Mammary epithelial cell (primary cell): ENCODE data around the gene WNT9A.

Experiments used
- CTCF ChIP-seq, 2 donors: IDR thresholded peaks in 1 of 2; conservative IDR thresholded peaks in 1 of 2; 2 replicates each; pipeline ENCODE4 v1.5.1; 2011 to 2012; ENCODE audit warnings: inconsistent platforms in 2 of 2, low read length in 2 of 2, mild to moderate bottlenecking in 2 of 2, control low read depth in 1 of 2, low read depth in 1 of 2; ENCODE audit not compliant: insufficient read depth in 1 of 2; ENCODE audit errors: extremely low read depth in 1 of 2
- EZH2 ChIP-seq: IDR thresholded peaks from 2 replicates; pipeline ENCODE4 v1.6.1; 2012; ENCODE audit warnings: low read length, inconsistent platforms, borderline replicate concordance

GRCh38 chr1:227935826-227936225, 11.9 kb downstream of the WNT9A start:
- no peak for TF ChIP-seq CTCF (conservative IDR thresholded peaks at IDR 0.05 in 1 of 2, IDR thresholded peaks at IDR 0.05 in 1 of 2; ENCODE audit: extremely low read depth in 1 of 2, insufficient read depth in 1 of 2, low read depth in 1 of 2, low read length in 2 of 2)
- TF ChIP-seq EZH2, result no peak
